A204.1 (cell line): ENCODE data around the gene CACNA2D3.

Experiments used
- FAIRE-seq: peaks from 2 replicates; lab custom pipeline; 2012; peaks lifted over from hg19 to GRCh38; lab: Jason Lieb, UNC

CACNA2D3 gene

GRCh38 chr3:54818486-54818885 lies 696.1 kb downstream of the CACNA2D3 start:
- no peak for FAIRE-seq

- FAIRE-seq: no peak
These were observed 696.6 kb downstream of the CACNA2D3 start for GRCh38 chr3:54818942-54819341.

DNA sequence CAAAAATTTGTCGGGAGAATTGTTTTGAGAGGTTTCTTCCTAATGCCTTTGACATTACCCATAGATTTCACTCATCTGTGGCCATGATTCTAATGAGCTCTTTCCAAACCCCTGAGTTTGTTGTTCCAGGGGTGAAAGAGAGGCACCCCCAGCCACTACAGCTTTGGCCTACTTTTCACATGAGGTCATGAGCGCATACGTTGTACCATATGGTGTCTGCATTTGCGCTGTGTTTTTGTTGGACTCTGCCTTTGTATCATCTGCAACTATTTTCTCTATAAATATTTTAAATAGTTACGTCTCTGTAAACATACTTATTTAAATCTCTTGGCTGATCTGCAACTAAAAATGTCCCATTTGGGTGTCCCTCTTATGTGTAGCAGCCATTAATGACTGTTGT lies 697.6 kb downstream of the CACNA2D3 start:
- no peak for FAIRE-seq

DNA sequence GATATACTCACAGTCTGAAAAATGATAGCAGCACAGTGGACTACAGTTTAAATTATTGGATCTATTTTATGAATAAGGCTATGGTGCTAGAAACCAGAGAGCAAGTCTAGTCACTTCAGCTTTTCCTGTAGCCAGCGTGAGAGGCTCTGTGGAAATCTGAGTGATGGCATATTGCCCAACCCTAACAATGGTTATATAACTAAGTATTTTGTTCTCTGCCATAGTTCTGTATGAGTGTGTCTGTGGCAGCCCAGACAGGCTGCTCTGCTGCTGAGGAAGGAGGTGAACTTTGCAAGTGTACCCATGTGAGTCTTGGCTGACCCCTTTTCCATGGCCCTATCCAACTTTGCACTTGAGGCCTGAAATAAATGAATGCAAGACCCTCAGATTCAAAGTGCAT lies 699.9 kb downstream of the CACNA2D3 start:
- no peak for FAIRE-seq

DNA sequence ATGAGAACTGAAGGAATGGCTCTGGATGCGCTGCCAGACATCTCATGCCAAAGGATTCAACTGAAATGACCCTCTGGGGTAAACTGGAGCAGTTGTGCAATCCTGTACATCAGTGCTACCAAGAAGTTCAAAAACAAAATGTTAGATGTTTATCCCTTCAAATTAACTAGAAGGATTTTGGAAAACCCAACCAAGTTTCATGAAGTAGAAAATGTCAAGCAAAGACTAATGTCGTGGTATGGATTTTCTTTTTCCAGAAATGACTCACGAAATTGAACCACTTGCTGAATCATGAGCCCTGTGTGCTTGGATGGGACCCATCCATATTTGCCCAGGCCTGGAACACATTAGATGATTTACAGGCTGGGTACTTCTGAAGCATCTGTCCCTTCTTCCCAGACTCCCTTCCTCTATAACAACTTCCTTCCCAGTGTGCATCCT lies 703.9 kb downstream of the CACNA2D3 start:
- FAIRE-seq: no peak

DNA sequence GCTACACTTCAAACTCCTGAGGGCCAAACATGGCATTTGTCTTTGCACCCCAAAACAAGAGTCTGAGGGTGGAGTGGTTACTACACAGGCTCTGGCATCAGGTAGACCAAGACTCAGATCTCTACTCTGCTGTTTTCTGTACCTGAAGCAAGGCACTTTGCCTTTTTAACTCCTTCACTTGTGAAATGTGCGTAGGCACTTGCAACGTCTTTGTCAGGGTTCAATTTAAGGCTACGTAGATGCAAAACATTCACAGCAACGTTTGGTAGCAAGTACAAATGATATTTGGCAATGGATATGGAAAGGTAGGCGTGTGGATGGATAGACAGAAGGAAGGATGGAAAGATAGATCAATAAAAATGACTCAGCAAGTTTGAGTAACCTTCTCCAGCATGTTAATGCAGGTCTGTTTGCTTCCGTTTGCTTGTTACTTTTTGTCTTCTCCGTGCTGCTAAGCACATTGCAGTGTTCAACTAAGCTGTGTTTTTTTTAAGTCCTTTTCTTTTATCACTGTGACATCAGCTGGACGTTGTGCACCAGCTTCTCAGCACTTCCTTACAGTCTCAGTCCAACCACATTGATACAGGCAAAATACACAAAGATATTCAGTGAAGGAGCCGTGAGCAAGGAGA lies 704.8 kb downstream of the CACNA2D3 start:
- no peak for FAIRE-seq

- no peak for FAIRE-seq
These were observed 705.4 kb downstream of the CACNA2D3 start for GRCh38 chr3:54827776-54828175.

DNA sequence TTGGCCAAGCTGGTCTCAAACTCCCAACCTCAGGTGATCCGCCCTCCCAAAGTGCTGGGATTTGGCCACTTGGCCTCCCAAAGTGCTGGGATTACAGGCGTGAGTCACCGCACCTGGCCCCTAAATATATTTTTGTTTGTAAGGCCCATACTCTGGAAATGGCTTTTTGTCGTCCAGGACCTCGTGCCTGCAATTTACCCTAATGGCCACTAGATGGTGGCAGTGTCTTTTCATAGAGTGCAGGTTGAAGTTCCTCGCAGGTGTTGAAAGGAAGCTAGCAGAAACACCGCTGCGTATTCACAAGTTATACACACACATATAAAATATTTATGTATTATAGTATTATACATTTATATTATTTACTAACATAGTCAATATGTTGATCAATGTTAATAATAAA lies 708.3 kb downstream of the CACNA2D3 start:
- FAIRE-seq: no peak

- FAIRE-seq: no peak
These were observed 708.8 kb downstream of the CACNA2D3 start for GRCh38 chr3:54831112-54831511.

DNA sequence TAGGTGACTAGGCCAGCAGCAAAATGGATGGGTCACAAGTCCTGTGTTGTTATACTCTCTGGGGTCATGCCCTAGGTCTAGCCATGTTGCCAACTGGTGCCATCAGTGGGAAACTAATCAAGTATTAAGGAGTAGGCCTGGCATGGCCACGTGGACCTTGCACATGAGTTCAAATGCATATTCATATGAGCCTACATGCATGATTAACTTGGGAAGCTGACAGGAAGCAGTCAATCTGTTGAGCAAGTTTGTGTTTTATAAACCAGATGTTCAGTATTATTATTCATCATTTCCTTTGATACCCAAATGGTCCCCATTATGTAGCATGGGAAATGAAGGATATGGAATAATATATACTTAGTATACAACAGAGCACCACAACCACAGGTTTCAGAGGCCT lies 710.5 kb downstream of the CACNA2D3 start:
- no peak for FAIRE-seq

- FAIRE-seq: no peak
These were observed 713.3 kb downstream of the CACNA2D3 start for GRCh38 chr3:54835701-54836100.

DNA sequence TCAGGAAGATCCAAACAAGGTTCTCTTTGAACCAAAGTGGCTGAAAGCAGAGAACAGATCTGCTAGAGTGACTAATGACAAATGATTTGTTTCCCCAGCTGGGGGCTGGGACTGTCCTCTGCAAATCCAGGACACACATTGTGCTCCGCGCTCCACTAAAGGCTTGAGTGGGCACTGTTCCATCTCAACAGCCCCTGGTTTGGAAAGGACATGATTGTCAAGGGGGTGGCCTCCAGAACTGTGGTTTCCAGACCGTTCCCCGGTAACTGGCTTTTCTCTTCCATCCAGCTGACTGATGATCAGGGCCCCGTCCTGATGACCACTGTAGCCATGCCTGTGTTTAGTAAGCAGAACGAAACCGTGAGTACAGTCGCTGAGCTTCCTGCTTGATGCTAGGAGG lies 714.5 kb downstream of the CACNA2D3 start:
- FAIRE-seq: no peak

- no peak for FAIRE-seq
These were observed 715.6 kb downstream of the CACNA2D3 start for GRCh38 chr3:54837964-54838363.

DNA sequence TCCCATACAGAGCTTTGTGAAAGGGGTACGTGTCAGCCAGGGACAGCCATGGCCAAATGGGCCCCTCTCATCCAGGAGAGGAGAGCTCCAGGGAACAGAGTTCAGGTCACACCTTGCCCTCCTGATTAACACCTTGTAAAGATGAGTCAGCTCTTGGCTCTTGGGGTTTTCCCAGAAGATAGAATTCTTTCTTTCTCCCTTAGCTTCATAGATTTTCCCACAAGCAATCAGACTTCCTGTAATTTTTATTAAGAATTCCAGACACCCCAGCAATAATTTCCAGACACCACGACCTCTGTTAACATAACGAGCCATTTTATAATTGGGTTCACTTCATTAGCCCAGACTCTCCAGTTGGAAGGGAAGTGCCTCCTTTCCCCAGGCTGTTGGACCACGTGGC lies 719.1 kb downstream of the CACNA2D3 start:
- no peak for FAIRE-seq

DNA sequence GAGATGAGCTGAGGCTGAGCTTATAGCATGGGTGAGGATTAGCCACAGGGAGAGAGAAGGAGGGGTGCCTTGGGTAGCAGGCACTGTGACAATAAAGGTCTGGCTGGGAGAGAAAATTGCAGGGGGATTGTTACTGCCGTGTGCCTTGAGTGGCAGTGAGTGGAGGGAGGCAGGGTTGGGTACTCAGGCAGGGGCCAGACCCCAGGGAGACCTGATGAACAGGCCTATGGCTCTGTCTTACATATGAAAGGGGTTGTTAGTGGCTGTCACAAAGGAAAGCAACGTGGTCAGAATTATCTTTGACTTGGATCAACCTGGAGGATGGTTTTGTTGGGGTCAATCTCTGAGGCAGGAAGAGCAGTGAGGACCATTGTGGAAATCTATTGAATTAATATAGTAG lies 721.0 kb downstream of the CACNA2D3 start:
- FAIRE-seq: no peak

DNA sequence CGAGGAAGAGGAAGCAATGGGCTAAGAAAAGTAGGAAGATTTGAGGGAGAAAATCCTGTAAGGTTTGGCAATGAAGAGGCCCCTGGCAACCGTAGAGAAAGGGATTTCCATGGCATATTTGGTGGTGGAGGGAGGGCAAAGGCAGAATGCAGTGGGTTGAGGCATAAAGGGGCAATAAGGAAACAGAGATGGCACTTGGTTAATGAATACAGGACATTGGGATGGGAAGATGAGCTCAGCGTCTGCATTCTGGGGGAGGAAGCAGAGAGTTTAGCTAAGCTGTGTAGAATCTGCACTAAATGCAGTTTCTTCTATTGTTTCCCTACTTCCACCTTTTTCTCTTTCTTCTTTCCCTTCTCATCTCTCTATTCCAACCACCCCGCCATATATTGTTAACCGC lies 721.9 kb downstream of the CACNA2D3 start:
- no peak for FAIRE-seq

GRCh38 chr3:54845011-54845410 lies 722.7 kb downstream of the CACNA2D3 start:
- FAIRE-seq: no peak

- FAIRE-seq: no peak
These were observed 723.2 kb downstream of the CACNA2D3 start for GRCh38 chr3:54845551-54845950.

GRCh38 chr3:54846119-54846518 lies 723.8 kb downstream of the CACNA2D3 start:
- FAIRE-seq: no peak

GRCh38 chr3:54847361-54847760 lies 725.0 kb downstream of the CACNA2D3 start:
- no peak for FAIRE-seq

DNA sequence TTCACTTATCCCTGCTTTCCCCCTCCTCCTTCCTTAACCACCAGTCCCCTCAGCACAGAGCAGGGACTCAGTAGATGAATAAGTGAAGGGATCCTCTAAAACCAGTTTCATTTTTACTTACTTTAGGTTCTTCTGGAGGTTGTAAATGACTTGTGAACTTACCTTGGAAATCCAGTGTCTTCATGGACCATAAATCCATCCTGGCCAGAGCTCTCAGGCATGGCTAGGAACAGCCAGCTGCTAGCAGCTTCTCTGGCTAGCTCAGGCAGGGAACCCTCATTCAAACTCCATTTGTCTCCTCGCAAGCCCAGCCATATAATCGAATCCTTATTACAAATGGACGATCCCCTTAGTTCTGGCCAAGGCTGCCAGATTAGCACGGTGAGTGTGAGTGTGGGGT lies 727.0 kb downstream of the CACNA2D3 start:
- FAIRE-seq: no peak

- FAIRE-seq: no peak
These were observed 728.2 kb downstream of the CACNA2D3 start for GRCh38 chr3:54850484-54851018.

DNA sequence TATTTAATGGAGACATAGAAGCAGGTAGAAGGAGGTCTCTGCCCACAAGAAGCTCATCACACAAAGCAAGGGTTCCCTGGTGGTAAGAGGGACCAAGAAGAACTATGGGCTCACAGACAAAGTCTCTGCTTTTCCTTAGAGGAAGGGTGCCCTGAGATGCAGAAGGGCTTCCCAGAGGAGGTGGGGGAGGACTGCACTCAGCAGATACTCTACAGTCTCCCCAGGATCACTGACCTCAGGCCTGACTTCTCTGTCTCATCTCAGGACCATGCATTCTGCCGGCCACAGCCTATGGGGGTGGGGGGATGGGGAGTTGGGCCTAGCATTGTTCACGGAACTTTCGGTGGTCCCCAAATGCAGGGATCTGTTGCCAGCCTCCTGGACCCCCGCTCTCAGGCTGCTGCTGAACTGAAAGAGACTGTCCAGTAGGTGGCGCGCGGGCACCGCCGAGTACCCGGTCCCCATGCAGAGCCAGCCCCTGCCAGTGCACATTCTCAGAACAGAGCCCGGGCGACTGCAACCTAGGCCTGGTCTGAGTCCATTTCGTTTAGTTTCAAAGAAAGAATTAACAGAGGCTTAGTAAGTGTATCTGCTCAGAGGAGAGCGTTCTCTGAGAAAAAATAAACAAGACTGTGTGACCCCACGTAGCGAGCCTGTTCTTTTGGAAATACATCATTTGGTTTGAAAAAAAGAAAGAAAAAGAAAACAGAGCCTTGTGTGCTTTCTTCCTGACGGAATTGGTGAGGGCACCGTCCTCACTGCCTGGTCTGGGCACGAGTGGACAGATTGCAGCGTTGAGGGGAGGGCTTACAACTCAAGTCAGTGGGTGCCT lies 731.4 kb downstream of the CACNA2D3 start:
- no peak for FAIRE-seq

DNA sequence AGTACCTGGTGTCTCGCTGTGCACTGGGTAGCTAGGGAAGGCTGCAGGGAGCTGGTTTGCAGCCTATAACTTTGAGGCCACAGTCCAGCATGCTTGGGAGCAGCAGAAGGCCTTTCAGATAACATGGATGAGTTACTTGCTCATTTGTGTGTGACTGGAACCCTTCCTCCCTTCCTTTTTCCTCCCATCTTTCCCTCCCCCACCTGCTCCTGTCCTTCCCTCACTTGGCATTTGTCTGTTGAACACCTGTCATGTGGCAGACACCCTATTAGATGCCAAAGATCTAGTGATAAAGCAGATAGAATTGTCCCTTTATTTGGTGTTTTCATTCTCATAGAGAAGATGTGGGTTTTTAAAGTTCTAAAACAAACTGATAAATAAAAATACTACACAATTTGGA lies 733.9 kb downstream of the CACNA2D3 start:
- no peak for FAIRE-seq
